Endothelial cell of hepatic sinusoid (primary cell): ENCODE data around the gene KRTAP10-8.
"Not testable (repeated sequence)": the region's sequence is repeated elsewhere in the genome, so short reads cannot be mapped to it uniquely, and the experiment has no call there.

Source experiments
- in situ Hi-C: cut with HindIII; loops from 2 replicates; pipeline ENCODE4 v1.10.0; 2017; ENCODE audit warnings: low sequenced_read_pairs

KRTAP10-8 gene

GRCh38 chr21:44612029-44612486 lies at the start of gene KRTAP10-8:
KRTAP10-8 (plus strand) TSS chr21:44612079; CDS start chr21:44612101, 22 bp downstream.
- in situ Hi-C loops = no loop called here

- in situ Hi-C loops = no loop called here
Measured at GRCh38 chr21:44564099-44564498, 47.8 kb upstream of the KRTAP10-8 start.

GRCh38 chr21:44564886-44565598 lies 46.8 kb upstream of the KRTAP10-8 start:
- in situ Hi-C loops = no loop called here

GRCh38 chr21:44566403-44566802 lies 45.5 kb upstream of the KRTAP10-8 start:
- in situ Hi-C loops = no loop called here

GRCh38 chr21:44567481-44568171 lies 44.3 kb upstream of the KRTAP10-8 start:
- in situ Hi-C loops = no loop called here

GRCh38 chr21:44568261-44568660 lies 43.6 kb upstream of the KRTAP10-8 start:
- in situ Hi-C loops = no loop called here

GRCh38 chr21:44568667-44569556 lies 43.0 kb upstream of the KRTAP10-8 start:
- in situ Hi-C loops = no loop called here

GRCh38 chr21:44569861-44570517 lies 41.9 kb upstream of the KRTAP10-8 start:
- in situ Hi-C loops = no loop called here

GRCh38 chr21:44571296-44571695 lies 40.6 kb upstream of the KRTAP10-8 start:
- in situ Hi-C loops = no loop called here

GRCh38 chr21:44571844-44572782 lies 39.8 kb upstream of the KRTAP10-8 start:
- in situ Hi-C loops = no loop called here

- in situ Hi-C loops = no loop called here
Measured at GRCh38 chr21:44572959-44573583, 38.8 kb upstream of the KRTAP10-8 start.

- in situ Hi-C loops = not testable (repeated sequence)
Measured at GRCh38 chr21:44573630-44574456, 38.0 kb upstream of the KRTAP10-8 start, which contains the start of gene KRTAP10-4. KRTAP10-4 (plus strand) TSS chr21:44573729; CDS start chr21:44573759, 30 bp downstream.

- in situ Hi-C loops = no loop called here
Measured at GRCh38 chr21:44574457-44575306, 37.2 kb upstream of the KRTAP10-8 start.

- in situ Hi-C loops = no loop called here
Measured at GRCh38 chr21:44575307-44576024, 36.4 kb upstream of the KRTAP10-8 start.

GRCh38 chr21:44576025-44576420 lies 35.9 kb upstream of the KRTAP10-8 start:
- in situ Hi-C loops = no loop called here

- in situ Hi-C loops = no loop called here
Measured at GRCh38 chr21:44578371-44579055, 33.4 kb upstream of the KRTAP10-8 start.
